DOHH2 (cell line): Measurements from ENCODE around the gene METTL9.
"Not testable (repeated sequence)": the region's sequence is repeated elsewhere in the genome, so short reads cannot be mapped to it uniquely, and the experiment has no call there.

ENCODE experiments used
- H3F3A ChIP-seq: fragments of 200-600 bp; sonication (generic), shearing (Covaris generic); 2 replicates; pipeline ENCODE4 v1.6.0; 2016; ENCODE audit warnings: antibody characterized with exemption, mild to moderate bottlenecking; ENCODE audit not compliant: control insufficient read depth, insufficient read depth
- H3K27ac ChIP-seq: fragments of 200-600 bp; sonication (generic); 2 replicates; pipeline ENCODE4 v1.5.1; 2014; ENCODE audit warnings: low read depth, mild to moderate bottlenecking, low read length, moderate library complexity
- H3K27me3 ChIP-seq: fragments of 200-600 bp; sonication (generic); 2 replicates; pipeline ENCODE4 v1.6.1; 2014; ENCODE audit warnings: mild to moderate bottlenecking, low read length, mixed read lengths; ENCODE audit not compliant: control insufficient read depth
- H3K36me3 ChIP-seq: fragments of 200-600 bp; sonication (generic); 2 replicates; pipeline ENCODE4 v1.6.1; 2014; ENCODE audit warnings: mild to moderate bottlenecking, low read length, moderate library complexity, mixed read lengths; ENCODE audit not compliant: control insufficient read depth
- H3K4me1 ChIP-seq: fragments of 200-600 bp; sonication (generic); 2 replicates; pipeline ENCODE4 v1.6.1; 2014; ENCODE audit warnings: mild to moderate bottlenecking, low read length, mixed read lengths; ENCODE audit not compliant: control insufficient read depth
- H3K4me2 ChIP-seq: fragments of 200-600 bp; sonication (generic); 2 replicates; pipeline ENCODE4 v1.6.0; 2014; ENCODE audit warnings: mild to moderate bottlenecking, low read length, moderate library complexity
- H3K4me3 ChIP-seq: fragments of 200-600 bp; sonication (generic); 2 replicates; pipeline ENCODE4 v1.5.1; 2014; ENCODE audit warnings: mild to moderate bottlenecking, low read length, mixed read lengths
- H3K79me2 ChIP-seq: fragments of 200-600 bp; sonication (generic); 2 replicates; pipeline ENCODE4 v1.6.1; 2014; ENCODE audit warnings: mild to moderate bottlenecking, low read length, mixed read lengths; ENCODE audit not compliant: control insufficient read depth
- H3K9me2 ChIP-seq: fragments of 200-600 bp; sonication (generic); replicated peaks from 2 replicates; pipeline ENCODE4 v1.6.1; 2014; ENCODE audit warnings: mild to moderate bottlenecking, low read length, mixed read lengths; ENCODE audit not compliant: control insufficient read depth
- H3K9me3 ChIP-seq: fragments of 200-600 bp; sonication (generic); 2 replicates; pipeline ENCODE4 v1.6.1; 2014; ENCODE audit warnings: antibody characterized with exemption, low read length, mixed read lengths; ENCODE audit not compliant: control insufficient read depth, insufficient read depth
- H4K20me1 ChIP-seq: fragments of 200-600 bp; sonication (generic); 2 replicates; pipeline ENCODE4 v1.6.0; 2014; ENCODE audit warnings: low read depth, mild to moderate bottlenecking, antibody characterized with exemption, low read length, moderate library complexity; ENCODE audit not compliant: control insufficient read depth, insufficient read depth
- EZH2phosphoT487 ChIP-seq: fragments of 200-600 bp; sonication (generic); IDR thresholded peaks from 2 replicates; pipeline ENCODE4 v1.6.1; 2017; ENCODE audit warnings: borderline replicate concordance, mild to moderate bottlenecking, antibody characterized with exemption, low read length, moderate library complexity, mixed read lengths
- TF ChIP-seq, protein P1 (sequence below): fragments of 200-600 bp; sonication (generic); IDR thresholded peaks from one replicate; pipeline ENCODE4 v1.5.1; 2014; ENCODE audit warnings: antibody characterized with exemption, mild to moderate bottlenecking, low read depth, low read length; ENCODE audit not compliant: poor library complexity, severe bottlenecking

Gene METTL9

GRCh38 chr16:21683184-21683583 lies 83.8 kb downstream of the METTL9 start:
- Histone ChIP-seq H3K4me2 (no peak overlapping the region), H3K4me1 (peaks cover 6% of the 10 kb centered on the region), H3K4me3 (no peak overlapping the region), H3K36me3 (no peaks in the 10 kb centered on the region), H3K27ac (no peak overlapping the region), H3K9me3 (no peaks in the 10 kb centered on the region), H4K20me1 (no peaks in the 10 kb centered on the region), H3F3A (no peaks in the 10 kb centered on the region), H3K9me2 (no peaks in the 10 kb centered on the region), H3K79me2 (no peaks in the 10 kb centered on the region), H3K27me3 (no peaks in the 10 kb centered on the region)
- TF ChIP-seq EZH2phosphoT487, result no peak
- TF ChIP-seq, protein P1, sequence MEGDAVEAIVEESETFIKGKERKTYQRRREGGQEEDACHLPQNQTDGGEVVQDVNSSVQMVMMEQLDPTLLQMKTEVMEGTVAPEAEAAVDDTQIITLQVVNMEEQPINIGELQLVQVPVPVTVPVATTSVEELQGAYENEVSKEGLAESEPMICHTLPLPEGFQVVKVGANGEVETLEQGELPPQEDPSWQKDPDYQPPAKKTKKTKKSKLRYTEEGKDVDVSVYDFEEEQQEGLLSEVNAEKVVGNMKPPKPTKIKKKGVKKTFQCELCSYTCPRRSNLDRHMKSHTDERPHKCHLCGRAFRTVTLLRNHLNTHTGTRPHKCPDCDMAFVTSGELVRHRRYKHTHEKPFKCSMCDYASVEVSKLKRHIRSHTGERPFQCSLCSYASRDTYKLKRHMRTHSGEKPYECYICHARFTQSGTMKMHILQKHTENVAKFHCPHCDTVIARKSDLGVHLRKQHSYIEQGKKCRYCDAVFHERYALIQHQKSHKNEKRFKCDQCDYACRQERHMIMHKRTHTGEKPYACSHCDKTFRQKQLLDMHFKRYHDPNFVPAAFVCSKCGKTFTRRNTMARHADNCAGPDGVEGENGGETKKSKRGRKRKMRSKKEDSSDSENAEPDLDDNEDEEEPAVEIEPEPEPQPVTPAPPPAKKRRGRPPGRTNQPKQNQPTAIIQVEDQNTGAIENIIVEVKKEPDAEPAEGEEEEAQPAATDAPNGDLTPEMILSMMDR, result no peak

DNA sequence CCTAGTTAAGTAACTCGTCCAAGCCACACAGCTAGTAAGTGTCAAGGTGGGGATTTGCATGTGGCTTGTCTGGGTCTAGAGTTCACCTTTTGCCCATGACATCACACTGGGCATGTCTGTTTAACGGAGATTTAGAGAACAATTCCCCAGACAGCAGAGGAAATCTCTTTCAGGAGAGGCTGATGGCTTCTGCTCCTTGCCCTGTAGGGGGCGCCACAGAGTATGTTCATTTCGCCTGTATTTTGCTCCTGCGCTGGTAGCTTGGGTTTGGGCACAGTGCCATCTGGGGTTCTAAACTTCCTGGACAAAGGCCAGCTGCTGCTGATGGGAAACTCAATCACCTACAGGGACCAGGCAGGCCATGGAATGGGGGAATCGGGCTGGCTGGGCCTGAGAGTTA lies 84.8 kb downstream of the METTL9 start:
- no peak for TF ChIP-seq EZH2phosphoT487
- TF ChIP-seq, protein P1, result peak; percentile 96
- H3K4me3 ChIP-seq, result no peak overlapping the region
- H3K9me3 ChIP-seq, result no peaks in the 10 kb centered on the region
- H3K27me3 ChIP-seq, result peaks cover 7% of the 10 kb centered on the region
- peaks cover 6% of the 10 kb centered on the region for H3K4me1 ChIP-seq
- no peak overlapping the region for H3K4me2 ChIP-seq
- H3F3A ChIP-seq, result no peaks in the 10 kb centered on the region
- no peak overlapping the region for H3K27ac ChIP-seq
- no peaks in the 10 kb centered on the region for H3K36me3 ChIP-seq
- no peaks in the 10 kb centered on the region for H4K20me1 ChIP-seq
- no peaks in the 10 kb centered on the region for H3K9me2 ChIP-seq
- no peaks in the 10 kb centered on the region for H3K79me2 ChIP-seq

- Histone ChIP-seq H3K27me3 (peaks cover 7% of the 10 kb centered on the region), H3K27ac (no peak overlapping the region), H4K20me1 (no peaks in the 10 kb centered on the region), H3K4me3 (no peak overlapping the region), H3K4me2 (no peak overlapping the region), H3K79me2 (no peaks in the 10 kb centered on the region), H3K36me3 (no peaks in the 10 kb centered on the region), H3K4me1 (peaks cover 6% of the 10 kb centered on the region), H3F3A (no peaks in the 10 kb centered on the region), H3K9me2 (no peaks in the 10 kb centered on the region), H3K9me3 (no peaks in the 10 kb centered on the region)
- TF ChIP-seq, protein P1, result no peak
- no peak for TF ChIP-seq EZH2phosphoT487
These were observed 85.7 kb downstream of the METTL9 start for GRCh38 chr16:21685034-21685455.

- no peaks in the 10 kb centered on the region for H3K79me2 ChIP-seq
- H3F3A ChIP-seq, result no peaks in the 10 kb centered on the region
- no peaks in the 10 kb centered on the region for H3K9me2 ChIP-seq
- no peaks in the 10 kb centered on the region for H4K20me1 ChIP-seq
- no peak overlapping the region for H3K4me2 ChIP-seq
- no peak overlapping the region for H3K27ac ChIP-seq
- H3K9me3 ChIP-seq, result no peaks in the 10 kb centered on the region
- H3K27me3 ChIP-seq, result peaks cover 7% of the 10 kb centered on the region
- H3K36me3 ChIP-seq, result no peaks in the 10 kb centered on the region
- TF ChIP-seq, protein P1, result no peak
- TF ChIP-seq EZH2phosphoT487, result no peak
- H3K4me1 ChIP-seq, result peaks cover 3% of the 10 kb centered on the region
- no peak overlapping the region for H3K4me3 ChIP-seq
These were observed 89.7 kb downstream of the METTL9 start for GRCh38 chr16:21689107-21689506.

DNA sequence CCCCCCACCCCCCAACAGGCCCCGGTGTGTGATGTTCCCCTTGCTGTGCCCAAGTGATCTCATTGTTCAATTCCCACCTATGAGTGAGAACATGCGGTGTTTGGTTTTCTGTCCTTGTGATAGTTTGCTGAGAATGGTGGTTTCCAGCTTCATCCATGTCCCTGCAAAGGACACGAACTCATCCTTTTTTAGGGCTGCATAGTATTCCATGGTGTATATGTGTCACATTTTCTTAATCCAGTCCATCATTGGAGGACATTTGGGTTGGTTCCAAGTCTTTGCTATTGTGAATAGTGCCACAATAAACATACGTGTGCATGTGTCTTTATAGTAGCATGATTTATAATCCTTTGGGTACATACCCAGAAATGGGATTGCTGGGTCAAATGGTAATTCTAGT lies 91.6 kb downstream of the METTL9 start:
- not testable (repeated sequence) for H3K9me3 ChIP-seq, H3K9me2 ChIP-seq, H4K20me1 ChIP-seq, H3F3A ChIP-seq, H3K27ac ChIP-seq, H3K4me2 ChIP-seq, H3K4me3 ChIP-seq, H3K79me2 ChIP-seq, H3K4me1 ChIP-seq, H3K36me3 ChIP-seq
- H3K27me3 ChIP-seq, result peaks cover 10% of the 10 kb centered on the region
